Stomach (tissue), 9 donors: ENCODE measurements around the gene NRXN2. TPM values are rescaled to one million over a fixed set of nuclear protein-coding genes. Genes with fewer than 3 reads are reported as not detected.

Source experiments
- DNase-seq, 2 donors: peaks; one replicate each; pipeline versions ENCODE4 v3.0.0 to v3.0.0-alpha.2; 2013 to 2019
- H3K27ac ChIP-seq, 5 donors: fragments of 200-600 bp in 4 of 5; sonication (generic) in 4 of 5; one replicate each; pipeline ENCODE4 v1.5.1; 2013 to 2019; ENCODE audit warnings: mild to moderate bottlenecking in 1 of 5, moderate library complexity in 1 of 5
- H3K27me3 ChIP-seq, 3 donors: fragments of 200-600 bp; sonication (generic); one replicate each; pipeline ENCODE4 v1.5.1; 2017 to 2019; ENCODE audit warnings: mixed run types in 1 of 3
- H3K36me3 ChIP-seq, 4 donors: fragments of 200-600 bp; sonication (generic); 1 replicate in 3 of 4; 2 replicates in 1 of 4; pipeline ENCODE4 v1.5.1; 2016 to 2019
- H3K4me1 ChIP-seq, 4 donors: fragments of 200-600 bp; sonication (generic); one replicate each; pipeline ENCODE4 v1.5.1; 2016 to 2019
- H3K4me3 ChIP-seq, 4 donors: fragments of 200-600 bp; sonication (generic) in 3 of 4; one replicate each; pipeline ENCODE4 v1.5.1; 2016 to 2019; ENCODE audit warnings: mild to moderate bottlenecking in 1 of 4
- H3K9me3 ChIP-seq, 4 donors: fragments of 200-600 bp; sonication (generic); one replicate each; pipeline ENCODE4 v1.5.1; 2016 to 2019
- EP300 ChIP-seq: sonication (generic); formaldehyde crosslinking; IDR thresholded peaks from one replicate; pipeline ENCODE4 v1.6.1; 2017; ENCODE audit warnings: antibody characterized with exemption
- POLR2A ChIP-seq, 4 donors: fragments of 450-650 bp; IDR thresholded peaks; one replicate each; pipeline ENCODE4 v1.6.1; 2016; ENCODE audit warnings: antibody characterized with exemption in 4 of 4, control low read depth in 2 of 4, mild to moderate bottlenecking in 1 of 4, moderate library complexity in 1 of 4
- POLR2AphosphoS5 ChIP-seq, 3 donors: sonication (generic); formaldehyde crosslinking; IDR thresholded peaks; one replicate each; pipeline ENCODE4 v1.6.1; 2016; ENCODE audit warnings: antibody characterized with exemption in 3 of 3
- WGBS, 5 donors: extraction: QIAGEN DNeasy Blood & Tissue Kit in 3 of 5; methylation state at CpG; one replicate each; pipeline versions ENCODE4 v1.1.5 to v1.1.7; 2013 to 2018; 5-methylcytosine and 5-hydroxymethylcytosine counted together
- intact Hi-C: fragments of 100-400 bp; cut with DNase I; formaldehyde crosslinking; loops from one replicate; pipeline ENCODE4 v1.15.1; 2023; ENCODE audit warnings: low total_unique reads
- polyA plus RNA-seq, 3 donors: library from polyadenylated mRNA; stranded (reverse); fragments of 200-250 nt; gene quantifications; one replicate each; pipeline ENCODE4 v1.2.3, GENCODE V29; 2013
- total RNA-seq, 5 donors: library from RNA; depleted of rRNA; stranded (reverse); fragments of >200 nt; gene quantifications; one replicate each; pipeline versions ENCODE4 v1.1.0 to v1.2.3, GENCODE V29; 2014 to 2016
- TF ChIP-seq, protein P1 (sequence below), 7 experiments: fragments of 450-650 bp in 4 of 7; fragments of 200-600 bp in 3 of 7; sonication (generic) in 3 of 7; IDR thresholded peaks; one replicate each; pipeline ENCODE4 v1.5.1; 2016 to 2019; ENCODE audit warnings: antibody characterized with exemption in 7 of 7, control low read depth in 2 of 7, mild to moderate bottlenecking in 1 of 7
- donor health status: healthy with polysubstance abuse.
- donor health status: Bipolar disorder and iron deficiency.
- donor health status: healthy.

NRXN2 gene
- total and polyA plus RNA-seq, 8 donors = 0.14 to 16.9 (median 1.2) TPM; not detected in 4

DNA sequence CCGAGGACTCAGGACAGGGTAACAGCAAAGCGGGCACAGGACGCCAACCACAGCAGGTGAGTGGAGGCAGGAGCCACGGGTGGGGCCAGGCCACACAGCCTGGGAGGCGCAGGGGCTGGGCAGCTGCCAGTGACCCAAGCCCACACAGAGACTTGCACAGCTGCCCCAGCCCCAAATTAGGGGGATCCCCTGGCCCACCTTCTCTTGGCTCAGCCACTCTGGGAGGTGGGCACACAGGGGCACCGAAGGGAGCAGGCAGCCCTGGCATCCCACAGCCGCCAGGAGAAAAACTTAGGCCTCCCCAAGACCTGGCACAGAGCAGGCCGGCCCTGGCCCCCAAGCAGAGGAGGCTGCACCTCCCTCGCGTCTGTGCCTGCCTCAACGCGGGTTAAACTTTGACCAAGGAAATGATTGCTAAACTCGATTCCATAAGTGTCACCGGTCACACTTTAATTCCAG is 132.2 kb downstream of the NRXN2 start, which contains the start of gene SLC22A12:
Gene SLC22A12 (plus strand): TSS at position 458 of the 459 bp plus-strand sequence. CDS start 337 bp downstream, outside the sequence.
- DNase-seq = no peak
- Histone ChIP-seq H3K4me3 (no peak within 1 kb of the TSS), H3K27ac (no peak within 1 kb of the TSS), H3K9me3 (peaks cover 0 to 22% (median 19%) of the 10 kb centered on the region in 4 donors), H3K4me1 (no peaks in the 10 kb centered on the region), H3K27me3 (no peaks in the 10 kb centered on the region), H3K36me3 (no peaks in the 10 kb centered on the region)
- 69 to 77% (median 75%) methylated on average over 12 to 14 of the region's 14 CpGs for WGBS, 5 donors
- no peak for TF ChIP-seq EP300
- TF ChIP-seq POLR2A (IDR thresholded peaks at IDR 0.05) = no peak
- TF ChIP-seq, protein P1, sequence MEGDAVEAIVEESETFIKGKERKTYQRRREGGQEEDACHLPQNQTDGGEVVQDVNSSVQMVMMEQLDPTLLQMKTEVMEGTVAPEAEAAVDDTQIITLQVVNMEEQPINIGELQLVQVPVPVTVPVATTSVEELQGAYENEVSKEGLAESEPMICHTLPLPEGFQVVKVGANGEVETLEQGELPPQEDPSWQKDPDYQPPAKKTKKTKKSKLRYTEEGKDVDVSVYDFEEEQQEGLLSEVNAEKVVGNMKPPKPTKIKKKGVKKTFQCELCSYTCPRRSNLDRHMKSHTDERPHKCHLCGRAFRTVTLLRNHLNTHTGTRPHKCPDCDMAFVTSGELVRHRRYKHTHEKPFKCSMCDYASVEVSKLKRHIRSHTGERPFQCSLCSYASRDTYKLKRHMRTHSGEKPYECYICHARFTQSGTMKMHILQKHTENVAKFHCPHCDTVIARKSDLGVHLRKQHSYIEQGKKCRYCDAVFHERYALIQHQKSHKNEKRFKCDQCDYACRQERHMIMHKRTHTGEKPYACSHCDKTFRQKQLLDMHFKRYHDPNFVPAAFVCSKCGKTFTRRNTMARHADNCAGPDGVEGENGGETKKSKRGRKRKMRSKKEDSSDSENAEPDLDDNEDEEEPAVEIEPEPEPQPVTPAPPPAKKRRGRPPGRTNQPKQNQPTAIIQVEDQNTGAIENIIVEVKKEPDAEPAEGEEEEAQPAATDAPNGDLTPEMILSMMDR (IDR thresholded peaks at IDR 0.05) = no peak
- TF ChIP-seq POLR2AphosphoS5 (IDR thresholded peaks at IDR 0.05) = no peak
- intact Hi-C loops = no loop called here

DNA sequence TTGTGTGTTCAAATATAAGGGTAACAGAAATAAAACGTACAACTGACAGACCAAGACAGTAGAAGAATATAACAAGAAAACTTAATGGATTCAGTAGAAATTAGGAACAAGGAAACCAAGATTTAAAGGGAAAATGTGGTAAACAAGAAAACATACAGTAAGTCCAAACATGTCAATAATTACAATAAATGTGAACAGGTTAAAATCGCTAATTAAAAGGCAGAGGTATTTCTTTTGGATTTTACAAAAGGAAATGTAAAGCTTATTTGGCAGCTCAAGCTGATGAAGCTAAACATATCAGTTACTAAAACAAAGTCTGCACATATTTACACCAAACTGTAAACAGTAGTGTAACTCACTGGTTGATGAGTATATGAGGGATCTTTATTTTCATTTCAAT is 134.3 kb downstream of the NRXN2 start:
- WGBS, 5 donors = 85 to 94% (median 88%) methylated on average over 2 of the region's 2 CpGs
- Histone ChIP-seq H3K4me1 (no peaks in the 10 kb centered on the region), H3K27ac (no peak overlapping the region), H3K9me3 (peaks cover 0 to 22% (median 19%) of the 10 kb centered on the region in 4 donors), H3K27me3 (no peaks in the 10 kb centered on the region), H3K36me3 (no peaks in the 10 kb centered on the region), H3K4me3 (no peak overlapping the region)
- TF ChIP-seq EP300 (no peak), POLR2AphosphoS5 (IDR thresholded peaks at IDR 0.05) (no peak), POLR2A (IDR thresholded peaks at IDR 0.05) (no peak)
- TF ChIP-seq, protein P1 (IDR thresholded peaks at IDR 0.05) = no peak
- intact Hi-C loops = no loop called here
- no peak for DNase-seq

DNA sequence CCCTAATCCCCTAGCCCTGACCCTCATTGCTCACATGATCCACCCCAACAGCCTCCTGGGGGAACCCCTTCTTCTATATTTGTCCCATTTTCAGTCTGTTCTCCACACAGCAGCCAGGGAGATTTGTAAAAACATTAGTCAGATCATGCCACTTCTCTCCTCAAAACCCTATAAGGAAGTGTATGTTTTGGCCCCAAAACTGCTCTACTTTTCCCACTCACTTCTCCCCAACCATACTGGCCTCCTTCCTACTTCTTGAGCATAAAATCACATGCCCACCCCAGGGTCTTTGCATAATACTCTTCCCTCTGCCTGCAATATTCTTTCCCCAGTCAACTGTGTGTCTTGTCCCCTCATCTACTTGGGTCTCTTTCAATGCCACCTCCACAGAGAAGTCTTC is 136.6 kb downstream of the NRXN2 start:
- Histone ChIP-seq H3K27me3 (no peaks in the 10 kb centered on the region), H3K36me3 (no peaks in the 10 kb centered on the region), H3K4me1 (no peaks in the 10 kb centered on the region), H3K9me3 (peaks cover 0 to 22% (median 19%) of the 10 kb centered on the region in 4 donors), H3K4me3 (no peak overlapping the region), H3K27ac (no peak overlapping the region)
- intact Hi-C loops = no loop called here
- no peak for DNase-seq
- no peak for TF ChIP-seq POLR2AphosphoS5 (IDR thresholded peaks at IDR 0.05)
- TF ChIP-seq, protein P1 (IDR thresholded peaks at IDR 0.05) = no peak

DNA sequence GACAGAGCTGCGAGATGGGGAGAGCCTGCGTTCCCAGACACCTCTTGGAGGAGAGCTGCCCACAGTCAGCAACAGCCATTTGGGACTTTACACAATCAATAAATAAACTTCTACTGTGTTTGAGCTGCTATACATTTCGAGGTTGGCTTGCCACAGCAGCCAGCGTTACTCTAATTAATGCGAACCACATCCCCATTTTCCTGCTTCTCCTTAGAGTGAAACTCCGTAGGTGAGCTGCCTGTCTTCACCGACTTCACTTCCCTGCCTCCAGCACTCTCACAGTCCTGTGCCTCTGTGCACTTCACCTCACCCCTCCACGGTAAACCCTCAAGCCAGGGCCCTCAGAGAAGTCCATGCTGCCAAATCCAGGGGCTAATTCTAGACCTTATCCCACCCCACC is 137.8 kb downstream of the NRXN2 start:
- Histone ChIP-seq H3K27ac (no peak overlapping the region), H3K4me1 (no peaks in the 10 kb centered on the region), H3K27me3 (no peaks in the 10 kb centered on the region), H3K9me3 (peaks cover 0 to 22% (median 19%) of the 10 kb centered on the region in 4 donors), H3K4me3 (no peak overlapping the region), H3K36me3 (no peaks in the 10 kb centered on the region)
- WGBS, 5 donors = 61 to 71% (median 69%) methylated on average over 8 of the region's 8 CpGs
- intact Hi-C loops = no loop called here
- TF ChIP-seq, protein P1 (IDR thresholded peaks at IDR 0.05) = no peak
- TF ChIP-seq POLR2A (IDR thresholded peaks at IDR 0.05) = no peak
- no peak for TF ChIP-seq EP300
- TF ChIP-seq POLR2AphosphoS5 (IDR thresholded peaks at IDR 0.05) = no peak
- no peak for DNase-seq
